Measurements from ENCODE around the gene IFITM1.

- TF ChIP-seq CTCF (IDR thresholded peaks at IDR 0.05; ENCODE audit: borderline replicate concordance, extremely low read depth, low read length, poor library complexity, severe bottlenecking), result no peak
- no peak for TF ChIP-seq EZH2 (IDR thresholded peaks at IDR 0.05; ENCODE audit: borderline replicate concordance, low read depth, low read length, severe bottlenecking)
Measured at GRCh38 chr11:272931-273198, 41.0 kb upstream of the IFITM1 start.

All from DND-41 (cell line).